K562 (cell line): Measurements from ENCODE around the gene RNF152. TPM values are rescaled to one million over a fixed set of nuclear protein-coding genes. Genes with fewer than 3 reads are reported as not detected.

Experiments
- ATAC-seq: fragments of 200-7000 bp; cut with Tn5 transposase; 3 replicates; pipeline ENCODE4 v1.9.1; 2020; ENCODE audit warnings: moderate library complexity
- BruUV-seq: library from RNA; stranded (reverse); fragments of 400-500 nt; replicated peaks from 2 replicates; lab custom pipeline; 2021; lab: Mats Ljungman, UMichigan
- CTCF ChIA-PET: fragments of 300-600 bp; formaldehyde crosslinking; extraction: SDS; loops from one replicate; lab custom pipeline; 2021; ENCODE audit warnings: low intra/inter-chr PET ratio; lab: Yijun Ruan, JAX
- POLR2A ChIA-PET: fragments of 300-600, 350-650 bp; sonication (Branson Sonifier 250); formaldehyde crosslinking; extraction: SDS; loops from one replicate; lab custom pipeline; 2021; ENCODE audit warnings: antibody characterized with exemption, inconsistent platforms; lab: Yijun Ruan, JAX
- DNase-seq, 4 experiments: peaks; one replicate each; pipeline versions ENCODE4 v3.0.0 to v3.0.0-alpha.2; 2011 to 2018; ENCODE audit warnings: low spot score in 3 of 4, mixed read lengths in 3 of 4; ENCODE audit errors: extremely low read depth in 1 of 4
- FAIRE-seq: peaks from 2 replicates; lab custom pipeline; 2011; peaks lifted over from hg19 to GRCh38; lab: Jason Lieb, UNC
- H2AFZ ChIP-seq: 2 replicates; pipeline ENCODE4 v1.6.0; 2011; ENCODE audit warnings: low read depth, low read length, control low read depth, inconsistent platforms
- H3K27ac ChIP-seq: fragments of 200-600 bp; 3 replicates; pipeline ENCODE4 v1.8.0; 2011; ENCODE audit warnings: low read depth, mild to moderate bottlenecking, control low read depth, inconsistent platforms, low read length, moderate library complexity, mixed read lengths; ENCODE audit errors: extremely low read depth
- H3K27me3 ChIP-seq, 2 experiments: fragments of 300-600 bp in 1 of 2; 2 replicates in 1 of 2; 3 replicates in 1 of 2; pipeline versions ENCODE4 v1.6.0 to v1.8.0; 2011; ENCODE audit warnings: inconsistent platforms in 2 of 2, low read length in 2 of 2, mild to moderate bottlenecking in 1 of 2, mixed read lengths in 1 of 2, moderate library complexity in 1 of 2; ENCODE audit not compliant: control insufficient read depth in 2 of 2, insufficient read depth in 2 of 2
- H3K36me3 ChIP-seq: fragments of 300-600 bp; 3 replicates; pipeline ENCODE4 v1.8.0; 2011; ENCODE audit warnings: mild to moderate bottlenecking, low read length, inconsistent platforms; ENCODE audit not compliant: control insufficient read depth, insufficient read depth
- H3K4me1 ChIP-seq, 2 experiments: fragments of 200-600 bp in 1 of 2; replicated peaks in 1 of 2; 2 replicates in 1 of 2; 3 replicates in 1 of 2; pipeline versions ENCODE4 v1.5.1 to v1.8.0; 2011; ENCODE audit warnings: inconsistent platforms in 2 of 2, low read length in 2 of 2, mild to moderate bottlenecking in 1 of 2, mixed read lengths in 1 of 2, moderate library complexity in 1 of 2; ENCODE audit not compliant: control insufficient read depth in 2 of 2, insufficient read depth in 2 of 2
- H3K4me2 ChIP-seq: 2 replicates; pipeline ENCODE4 v1.6.1; 2011; ENCODE audit warnings: low read length, control low read depth, inconsistent platforms, mixed read lengths; ENCODE audit not compliant: insufficient read depth
- H3K4me3 ChIP-seq: fragments of 200-600 bp; sonication (generic), shearing (Covaris generic); 2 replicates; pipeline ENCODE4 v1.5.1; 2016; ENCODE audit warnings: control low read depth, inconsistent platforms
- H3K79me2 ChIP-seq: fragments of 200-600 bp; 3 replicates; pipeline ENCODE4 v1.8.0; 2011; ENCODE audit warnings: low read length, inconsistent platforms; ENCODE audit not compliant: control insufficient read depth, insufficient read depth
- H3K9ac ChIP-seq, 2 experiments: 2 replicates each; pipeline versions ENCODE4 v1.6.0 to v1.6.1; 2011; ENCODE audit warnings: low read depth in 2 of 2, low read length in 2 of 2, control low read depth in 1 of 2, inconsistent platforms in 1 of 2, mild to moderate bottlenecking in 1 of 2, mixed read lengths in 1 of 2; ENCODE audit not compliant: insufficient read depth in 1 of 2
- H3K9me1 ChIP-seq: one replicate; pipeline ENCODE4 v1.6.0; 2011; ENCODE audit warnings: inconsistent platforms, mild to moderate bottlenecking, low read length, moderate library complexity; ENCODE audit not compliant: control insufficient read depth, insufficient read depth
- H3K9me3 ChIP-seq: replicated peaks from 2 replicates; pipeline ENCODE4 v1.5.1; 2011; ENCODE audit warnings: low read depth, low read length, inconsistent platforms; ENCODE audit not compliant: control insufficient read depth, insufficient read depth
- H4K20me1 ChIP-seq: replicated peaks from 2 replicates; pipeline ENCODE4 v1.6.1; 2011; ENCODE audit warnings: low read length, inconsistent platforms, mixed read lengths; ENCODE audit not compliant: control insufficient read depth, insufficient read depth
- BRF1 ChIP-seq: IDR thresholded peaks from 3 replicates; pipeline ENCODE4 v1.6.1; 2011; ENCODE audit warnings: borderline replicate concordance, mild to moderate bottlenecking; ENCODE audit not compliant: insufficient read length; ENCODE audit errors: extremely low read depth
- CSDE1 ChIP-seq, 2 experiments: fragments of 450-650 bp; IDR thresholded peaks; 2 replicates each; pipeline ENCODE4 v1.6.1; 2016; ENCODE audit warnings: mild to moderate bottlenecking in 1 of 2
- E2F6 ChIP-seq, 2 experiments: IDR thresholded peaks; 2 replicates each; pipeline ENCODE4 v1.6.1; 2011; ENCODE audit warnings: borderline replicate concordance in 1 of 2, control low read depth in 1 of 2, low read depth in 1 of 2, low read length in 1 of 2, mild to moderate bottlenecking in 1 of 2, mixed read lengths in 1 of 2, moderate library complexity in 1 of 2; ENCODE audit not compliant: insufficient read depth in 1 of 2, insufficient read length in 1 of 2, poor library complexity in 1 of 2, severe bottlenecking in 1 of 2; ENCODE audit errors: extremely low read depth in 1 of 2
- TCF15 ChIP-seq: fragments of 250-450 bp; sonication (Bioruptor Pico); IDR thresholded peaks from 2 replicates; pipeline ENCODE4 v1.8.0; 2022; ENCODE audit warnings: moderate library complexity, mild to moderate bottlenecking, inconsistent platforms
- TEAD4 ChIP-seq, 2 experiments: sonication (generic) in 1 of 2; formaldehyde crosslinking in 1 of 2; IDR thresholded peaks; 2 replicates each; pipeline versions ENCODE4 v1.6.1 to v1.8.0; 2012 to 2022; ENCODE audit warnings: borderline replicate concordance in 1 of 2, inconsistent platforms in 1 of 2, low read length in 1 of 2, mild to moderate bottlenecking in 1 of 2, missing genetic modification reagents in 1 of 2
- THRA ChIP-seq: fragments of 450-650 bp; IDR thresholded peaks from 2 replicates; pipeline ENCODE4 v1.6.1; 2017; ENCODE audit warnings: mild to moderate bottlenecking, moderate library complexity
- ZNF165 ChIP-seq: fragments of 250-450 bp; sonication (Bioruptor Pico); IDR thresholded peaks from 2 replicates; pipeline ENCODE4 v1.4.0; 2020; ENCODE audit warnings: borderline replicate concordance
- WGBS: fragments of 100-300 bp; shearing (Covaris generic); methylation state at CpG from one replicate; pipeline ENCODE4 v1.1.6; 2016; ENCODE audit warnings: low coverage, mixed read lengths; ENCODE audit not compliant: insufficient coverage; ENCODE audit errors: missing lambda C conversion rate; 5-methylcytosine and 5-hydroxymethylcytosine counted together
- in situ Hi-C: fragments of 300-500 bp; cut with MboI; formaldehyde crosslinking; loops from 4 replicates; pipeline ENCODE4 v1.15.0; 2018; ENCODE audit warnings: inconsistent platforms, mixed read lengths
- intact Hi-C: fragments of 100-400 bp; cut with micrococcal nuclease; formaldehyde crosslinking; loops from 2 replicates; pipeline ENCODE4 v1.14.2; 2022
- polyA plus RNA-seq, 8 experiments: library from polyadenylated mRNA; depleted of rRNA in 4 of 8; stranded (reverse) in 5 of 8; unstranded in 3 of 8; fragments of >200 nt; fragmentation: Nextera tagmentation in 2 of 8; fragmentation: Illumina TruSeq in 1 of 8; extraction: Ambion mirVana in 2 of 8; extraction: Trizol in 1 of 8; gene quantifications; 2 replicates each; pipeline versions ENCODE4 v1.2.1 to v1.2.3, GENCODE V29; 2011 to 2014; ENCODE audit warnings: inconsistent platforms in 1 of 8, missing spikeins in 1 of 8
- total RNA-seq, 7 experiments: library from RNA; depleted of rRNA in 6 of 7; stranded (reverse); fragments of >200 nt in 6 of 7; fragmentation: Illumina TruSeq in 2 of 7; extraction: Trizol in 2 of 7; gene quantifications; 2 replicates each; pipeline versions ENCODE4 v1.2.1 to v1.2.3, GENCODE V29; 2011 to 2021; ENCODE audit warnings: low replicate concordance in 1 of 7

Gene RNF152
- total and polyA plus RNA-seq, 9 of the 15 experiments (the other 6 are each of a cell fraction or from before 2014, with no cell fraction given) = 0.04 to 0.05 TPM; not detected in 7

- TF ChIP-seq TEAD4 (IDR thresholded peaks at IDR 0.05; ENCODE audit: low read length) = no peak
- TF ChIP-seq TEAD4 (CRISPR knock-in tag; IDR thresholded peaks at IDR 0.05; ENCODE audit: borderline replicate concordance) = no peak
- no peak for TF ChIP-seq BRF1
- TF ChIP-seq E2F6 (IDR thresholded peaks at IDR 0.05; ENCODE audit: borderline replicate concordance in 1 of 2, extremely low read depth in 1 of 2, insufficient read depth in 1 of 2, insufficient read length in 1 of 2, low read depth in 1 of 2, low read length in 1 of 2, poor library complexity in 1 of 2, severe bottlenecking in 1 of 2) = no peak
- no peak for TF ChIP-seq CSDE1 (IDR thresholded peaks at IDR 0.05)
- no peak for TF ChIP-seq ZNF165 (CRISPR knock-in tag)
- TF ChIP-seq THRA = no peak
These were observed 120.4 kb downstream of the RNF152 start (continued) for GRCh38 chr18:61772293-61772848.

DNA sequence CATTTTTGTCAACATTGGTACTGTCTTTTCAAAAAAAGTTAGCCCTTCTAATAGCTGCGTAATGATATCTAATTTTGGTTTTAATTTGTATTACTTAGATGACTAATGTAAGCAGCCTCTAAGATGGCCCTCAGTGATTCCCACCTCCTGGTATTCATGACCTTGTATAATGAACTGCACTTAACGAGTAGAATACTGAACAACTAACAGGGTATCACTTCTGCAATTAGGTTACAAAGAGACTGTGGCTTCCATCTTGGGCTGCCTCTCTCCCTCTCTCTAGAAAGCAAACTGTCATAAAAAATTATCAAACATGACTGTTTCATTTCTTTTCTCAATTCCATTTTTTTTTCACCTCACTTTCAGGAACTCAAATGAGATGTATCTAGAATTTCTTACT lies 120.9 kb downstream of the RNF152 start:
- H4K20me1 ChIP-seq = no peaks in the 10 kb centered on the region
- ChIA-PET POLR2A (no interaction called here), CTCF (no interaction called here)
- no peaks in the 10 kb centered on the region for H3K36me3 ChIP-seq
- 0% methylated on average over 2 of the region's 2 CpGs for WGBS
- in situ Hi-C loops (no loop called here), intact Hi-C loops (no loop called here)
- ATAC-seq (no peak), DNase-seq (no peak), FAIRE-seq (no peak)
- BruUV-seq = no TSS peak
- no peaks in the 10 kb centered on the region for H3K27me3 ChIP-seq
- H3K4me2 ChIP-seq = no peak overlapping the region
- H3K79me2 ChIP-seq = no peaks in the 10 kb centered on the region
- no peak overlapping the region for H3K9ac ChIP-seq
- H2AFZ ChIP-seq = no peak overlapping the region
- no peak overlapping the region for H3K4me3 ChIP-seq
- no peaks in the 10 kb centered on the region for H3K9me3 ChIP-seq
- H3K27ac ChIP-seq = no peak overlapping the region
- no peaks in the 10 kb centered on the region for H3K9me1 ChIP-seq
- H3K4me1 ChIP-seq = no peaks in the 10 kb centered on the region
- no peak for TF ChIP-seq TCF15 (CRISPR knock-in tag)
